ENCODE data around the gene NEU2. TPM values are rescaled to one million over a fixed set of nuclear protein-coding genes. Genes with fewer than 3 reads are reported as not detected.

The NEU2 gene
- polyA plus RNA-seq, 1 experiment: not detected

- CTCF ChIA-PET: interaction anchor here (0.5 to 2.7 kb wide), 10 partner anchors 12 to 207 kb away, joined by 3 to 14 read pairs (median 4); no protein-coding TSS in a partner anchor
- Histone ChIP-seq H3K36me3 (ENCODE audit: control insufficient read depth, insufficient read depth, low read length) (no peaks in the 10 kb centered on the region), H3K27me3 (ENCODE audit: control insufficient read depth, insufficient read depth, low read length) (no peaks in the 10 kb centered on the region; the same call in 1 of the 2 replicates), H3K4me3 (ENCODE audit: low read depth, low read length) (no peak overlapping the region)
- POLR2A ChIA-PET: no interaction called here
- DNase-seq (ENCODE audit: low read depth): no peak
- TF ChIP-seq, protein P1, sequence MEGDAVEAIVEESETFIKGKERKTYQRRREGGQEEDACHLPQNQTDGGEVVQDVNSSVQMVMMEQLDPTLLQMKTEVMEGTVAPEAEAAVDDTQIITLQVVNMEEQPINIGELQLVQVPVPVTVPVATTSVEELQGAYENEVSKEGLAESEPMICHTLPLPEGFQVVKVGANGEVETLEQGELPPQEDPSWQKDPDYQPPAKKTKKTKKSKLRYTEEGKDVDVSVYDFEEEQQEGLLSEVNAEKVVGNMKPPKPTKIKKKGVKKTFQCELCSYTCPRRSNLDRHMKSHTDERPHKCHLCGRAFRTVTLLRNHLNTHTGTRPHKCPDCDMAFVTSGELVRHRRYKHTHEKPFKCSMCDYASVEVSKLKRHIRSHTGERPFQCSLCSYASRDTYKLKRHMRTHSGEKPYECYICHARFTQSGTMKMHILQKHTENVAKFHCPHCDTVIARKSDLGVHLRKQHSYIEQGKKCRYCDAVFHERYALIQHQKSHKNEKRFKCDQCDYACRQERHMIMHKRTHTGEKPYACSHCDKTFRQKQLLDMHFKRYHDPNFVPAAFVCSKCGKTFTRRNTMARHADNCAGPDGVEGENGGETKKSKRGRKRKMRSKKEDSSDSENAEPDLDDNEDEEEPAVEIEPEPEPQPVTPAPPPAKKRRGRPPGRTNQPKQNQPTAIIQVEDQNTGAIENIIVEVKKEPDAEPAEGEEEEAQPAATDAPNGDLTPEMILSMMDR (IDR thresholded peaks at IDR 0.05; ENCODE audit: insufficient read depth, low read depth, low read length): no peak
Observed at GRCh38 chr2:233029321-233029720, 3.2 kb upstream of the NEU2 start.

DNA sequence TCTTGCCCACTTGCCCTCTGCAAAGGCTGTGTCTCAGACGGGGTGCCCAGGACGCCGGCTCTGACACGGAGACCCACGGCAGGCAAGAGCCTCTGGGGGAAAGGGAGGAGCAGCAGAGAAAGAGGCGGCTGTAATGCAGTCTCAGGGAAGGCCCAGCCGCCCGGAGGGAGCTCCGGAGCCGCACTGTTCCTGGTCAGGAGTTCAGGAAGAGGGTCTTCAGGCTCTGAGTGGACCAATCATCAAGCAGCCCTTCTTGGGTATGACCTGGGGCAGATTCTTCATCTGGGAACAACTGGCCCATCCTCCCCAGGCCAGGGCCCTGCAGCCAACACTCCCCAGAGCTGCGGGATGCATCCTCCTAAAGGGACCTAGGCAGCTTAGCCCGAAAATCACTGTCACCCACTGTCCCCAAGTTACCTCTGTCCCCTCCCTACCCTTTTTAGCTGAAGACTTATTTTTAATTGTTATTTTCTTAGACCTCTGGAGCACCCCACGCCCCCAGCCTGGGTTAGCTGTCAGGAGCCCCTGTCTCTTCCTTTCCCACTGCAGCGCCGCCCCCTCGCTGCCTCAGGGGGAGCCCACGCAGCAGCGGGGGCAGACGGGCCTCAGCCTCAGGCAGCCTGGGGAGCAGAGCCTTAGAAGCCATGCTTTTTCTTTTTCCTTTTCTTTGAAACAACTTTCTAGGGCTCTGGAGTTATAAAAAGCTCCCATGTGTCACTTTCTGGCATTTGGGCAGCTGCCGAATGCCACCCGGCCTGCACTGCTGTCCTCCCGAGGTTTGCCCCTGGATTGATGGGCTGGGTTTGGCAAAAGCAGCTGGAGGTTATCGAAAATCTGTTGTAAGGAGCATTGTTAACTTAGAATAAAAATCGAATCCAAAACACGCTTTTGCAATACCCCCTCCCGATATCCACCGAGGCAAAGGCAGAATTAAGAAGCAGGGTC, 644 bp upstream of the NEU2 start:
- POLR2A ChIA-PET: no interaction called here
- CTCF ChIA-PET: interaction anchor here (0.7 kb wide), 1 partner anchor 8 kb away, joined by 3 read pairs; no protein-coding TSS in a partner anchor
- H3K4me3 ChIP-seq (ENCODE audit: low read depth, low read length): no peak overlapping the region
- no peaks in the 10 kb centered on the region for H3K27me3 ChIP-seq (ENCODE audit: control insufficient read depth, insufficient read depth, low read length)
- no peak for DNase-seq (ENCODE audit: low read depth)
- no peaks in the 10 kb centered on the region for H3K36me3 ChIP-seq (ENCODE audit: control insufficient read depth, insufficient read depth, low read length)
- TF ChIP-seq, protein P1 (IDR thresholded peaks at IDR 0.05; ENCODE audit: insufficient read depth, low read depth, low read length): no peak

GRCh38 chr2:233033672-233034071, 1.2 kb downstream of the NEU2 start:
- DNase-seq (ENCODE audit: low read depth): no peak
- TF ChIP-seq, protein P1 (IDR thresholded peaks at IDR 0.05; ENCODE audit: insufficient read depth, low read depth, low read length): no peak
- POLR2A ChIA-PET: no interaction called here

GRCh38 chr2:233034091-233034882, 1.8 kb downstream of the NEU2 start:
- TF ChIP-seq, protein P1 (IDR thresholded peaks at IDR 0.05; ENCODE audit: insufficient read depth, low read depth, low read length): no peak
- Histone ChIP-seq H3K27me3 (ENCODE audit: control insufficient read depth, insufficient read depth, low read length) (no peaks in the 10 kb centered on the region), H3K36me3 (ENCODE audit: control insufficient read depth, insufficient read depth, low read length) (no peaks in the 10 kb centered on the region), H3K4me3 (ENCODE audit: low read depth, low read length) (no peak overlapping the region)
- POLR2A ChIA-PET: no interaction called here
- CTCF ChIA-PET: interaction anchor here (0.8 to 1.4 kb wide), 3 partner anchors 20 to 217 kb away, joined by 3 to 6 read pairs (median 4); partner anchors contain the start of gene ATG16L1
- DNase-seq (ENCODE audit: low read depth): no peak

More at GRCh38 chr2:233033672-233034071, 1.2 kb downstream of the NEU2 start:
- CTCF ChIA-PET: interaction anchor here (0.8 to 1.4 kb wide), 2 partner anchors 21 to 218 kb away, joined by 3 to 6 read pairs; partner anchors contain the start of gene ATG16L1
- H3K27me3 ChIP-seq (ENCODE audit: control insufficient read depth, insufficient read depth, low read length): no peaks in the 10 kb centered on the region
- H3K4me3 ChIP-seq (ENCODE audit: low read depth, low read length): no peak overlapping the region
- H3K36me3 ChIP-seq (ENCODE audit: control insufficient read depth, insufficient read depth, low read length): no peaks in the 10 kb centered on the region
